Subcutaneous abdominal adipose tissue (tissue), 5 donors: ENCODE measurements around the gene TMEM140.
"Not testable (repeated sequence)": the region's sequence is repeated elsewhere in the genome, so short reads cannot be mapped to it uniquely, and the experiment has no call there.

Experiments
- H3K27ac ChIP-seq: one replicate; pipeline ENCODE4 v1.7.0; 2013; ENCODE audit warnings: low read depth, mild to moderate bottlenecking, inconsistent platforms, low read length, moderate library complexity
- H3K27me3 ChIP-seq, 5 donors: one replicate each; pipeline ENCODE4 v1.7.0; 2013; ENCODE audit warnings: low read length in 5 of 5, inconsistent platforms in 1 of 5; ENCODE audit not compliant: control insufficient read depth in 5 of 5, insufficient read depth in 4 of 5
- H3K36me3 ChIP-seq, 5 donors: one replicate each; pipeline ENCODE4 v1.7.0; 2013; ENCODE audit warnings: low read length in 5 of 5; ENCODE audit not compliant: control insufficient read depth in 5 of 5, insufficient read depth in 5 of 5
- H3K4me1 ChIP-seq, 5 donors: one replicate each; pipeline ENCODE4 v1.7.0; 2013; ENCODE audit warnings: low read length in 5 of 5, mild to moderate bottlenecking in 3 of 5, moderate library complexity in 1 of 5; ENCODE audit not compliant: control insufficient read depth in 5 of 5, insufficient read depth in 5 of 5
- H3K4me3 ChIP-seq, 5 donors: one replicate each; pipeline ENCODE4 v1.7.0; 2013; ENCODE audit warnings: low read length in 5 of 5, low read depth in 1 of 5
- H3K9ac ChIP-seq, 5 donors: one replicate each; pipeline ENCODE4 v1.7.0; 2013; ENCODE audit warnings: low read length in 5 of 5, mild to moderate bottlenecking in 4 of 5, moderate library complexity in 3 of 5
- H3K9me3 ChIP-seq, 5 donors: one replicate each; pipeline ENCODE4 v1.7.0; 2013; ENCODE audit warnings: low read length in 5 of 5; ENCODE audit not compliant: control insufficient read depth in 5 of 5
- donor health status: healthy.
- donor health status: healthy.
- donor health status: healthy.
- donor health status: healthy.
- donor health status: healthy.

Gene TMEM140

GRCh38 chr7:135208102-135208793 is 60.4 kb downstream of the TMEM140 start:
- Histone ChIP-seq H3K4me1 (peaks cover 2 to 50% (median 26%) of the 10 kb centered on the region in 5 donors), H3K9ac (no peak overlapping the region), H3K36me3 (peaks cover 7 to 40% (median 24%) of the 10 kb centered on the region in 5 donors), H3K27me3 (no peaks in the 10 kb centered on the region), H3K27ac (peak overlapping the region; percentile 20), H3K9me3 (no peaks in the 10 kb centered on the region), H3K4me3 (peak overlapping the region in 2 of 5 donors; percentile 0 to 17)

GRCh38 chr7:135209225-135209834 is 61.5 kb downstream of the TMEM140 start:
- H3K9ac ChIP-seq, result peak overlapping the region in 1 of 5 donors; percentile 3
- H3K27me3 ChIP-seq, result no peaks in the 10 kb centered on the region
- H3K4me3 ChIP-seq, result peak overlapping the region in 2 of 5 donors; percentile 34 to 97
- peaks cover 2 to 43% (median 25%) of the 10 kb centered on the region in 5 donors for H3K4me1 ChIP-seq
- H3K36me3 ChIP-seq, result peaks cover 4 to 30% (median 14%) of the 10 kb centered on the region in 5 donors
- H3K27ac ChIP-seq, result peak overlapping the region; percentile 20
- H3K9me3 ChIP-seq, result no peaks in the 10 kb centered on the region

- Histone ChIP-seq H3K27me3 (no peaks in the 10 kb centered on the region), H3K36me3 (peaks cover 2 to 15% (median 4%) of the 10 kb centered on the region in 5 donors), H3K4me3 (peak overlapping the region; percentile 71 to 97 (median 87)), H3K4me1 (peaks cover 2 to 41% (median 23%) of the 10 kb centered on the region in 5 donors), H3K9me3 (no peaks in the 10 kb centered on the region), H3K9ac (peak overlapping the region in 4 of 5 donors; percentile 79 to 91 (median 86)), H3K27ac (peak overlapping the region; percentile 90)
Observed at GRCh38 chr7:135210888-135211178, 63.0 kb downstream of the TMEM140 start.

- peaks cover 2 to 41% (median 23%) of the 10 kb centered on the region in 5 donors for H3K4me1 ChIP-seq
- H3K4me3 ChIP-seq, result peak within 1 kb of the TSS; percentile 71 to 97 (median 96)
- no peaks in the 10 kb centered on the region for H3K27me3 ChIP-seq
- no peaks in the 10 kb centered on the region for H3K9me3 ChIP-seq
- H3K36me3 ChIP-seq, result peaks cover 0 to 12% (median 4%) of the 10 kb centered on the region in 5 donors
- H3K9ac ChIP-seq, result peak within 1 kb of the TSS; percentile 29 to 97 (median 90)
- H3K27ac ChIP-seq, result peak within 1 kb of the TSS; percentile 90
Observed at GRCh38 chr7:135211179-135211945, 63.5 kb downstream of the TMEM140 start, which contains the start of gene WDR91. Gene WDR91, minus strand, starts transcription at chr7:135211526. Its CDS starts 24 bp downstream, at chr7:135211502.

GRCh38 chr7:135211946-135212685 is 64.2 kb downstream of the TMEM140 start:
- H3K27me3 ChIP-seq, H3K9me3 ChIP-seq: not testable (repeated sequence)
- Histone ChIP-seq H3K36me3 (peaks cover 0 to 12% (median 2%) of the 10 kb centered on the region in 5 donors), H3K4me1 (peaks cover 2 to 38% (median 23%) of the 10 kb centered on the region in 5 donors), H3K4me3 (peak overlapping the region; percentile 71 to 97 (median 93)), H3K27ac (peak overlapping the region; percentile 90), H3K9ac (peak overlapping the region; percentile 29 to 97 (median 85))

GRCh38 chr7:135213831-135214230 is 66.0 kb downstream of the TMEM140 start:
- no peak overlapping the region for H3K9ac ChIP-seq
- H3K4me3 ChIP-seq, result no peak overlapping the region
- no peaks in the 10 kb centered on the region for H3K36me3 ChIP-seq
- no peak overlapping the region for H3K27ac ChIP-seq
- H3K27me3 ChIP-seq, result no peaks in the 10 kb centered on the region
- peaks cover 2 to 23% (median 17%) of the 10 kb centered on the region in 5 donors for H3K4me1 ChIP-seq
- no peaks in the 10 kb centered on the region for H3K9me3 ChIP-seq

GRCh38 chr7:135215180-135215579 is 67.3 kb downstream of the TMEM140 start:
- H3K9ac ChIP-seq, result no peak overlapping the region
- H3K36me3 ChIP-seq, result no peaks in the 10 kb centered on the region
- H3K27me3 ChIP-seq, result no peaks in the 10 kb centered on the region
- H3K27ac ChIP-seq, result no peak overlapping the region
- H3K4me3 ChIP-seq, result no peak overlapping the region
- H3K9me3 ChIP-seq, result no peaks in the 10 kb centered on the region
- peaks cover 2 to 14% (median 8%) of the 10 kb centered on the region in 5 donors for H3K4me1 ChIP-seq

- Histone ChIP-seq H3K36me3 (no peaks in the 10 kb centered on the region), H3K4me1 (peaks cover 0 to 9% (median 2%) of the 10 kb centered on the region in 5 donors), H3K27ac (no peak overlapping the region), H3K9me3 (no peaks in the 10 kb centered on the region), H3K4me3 (no peak overlapping the region), H3K9ac (no peak overlapping the region), H3K27me3 (no peaks in the 10 kb centered on the region)
Observed at GRCh38 chr7:135215698-135216097, 67.8 kb downstream of the TMEM140 start.
